HEK293 (cell line): ENCODE measurements around the gene NFATC3.

ENCODE experiments used
- CTCF ChIA-PET: fragments of 350-600 bp; formaldehyde crosslinking; extraction: SDS; loops from one replicate; lab custom pipeline; 2021; ENCODE audit warnings: antibody characterized with exemption; lab: Yijun Ruan, JAX
- POLR2A ChIA-PET: fragments of 300-600 bp; formaldehyde crosslinking; extraction: SDS; loops from one replicate; lab custom pipeline; 2020; ENCODE audit warnings: antibody characterized with exemption, inconsistent platforms; lab: Yijun Ruan, JAX
- H3K27ac ChIP-seq: fragments of 200-500 bp; sonication (Bioruptor generic); 2 replicates; pipeline ENCODE4 v1.5.1; 2014; ENCODE audit warnings: low read depth, low read length, control low read depth, inconsistent platforms; ENCODE audit errors: extremely low read depth
- H3K36me3 ChIP-seq, 2 experiments: fragments of 200-500 bp in 1 of 2; sonication (Bioruptor generic) in 1 of 2; 1 replicate in 1 of 2; 2 replicates in 1 of 2; pipeline ENCODE4 v1.5.1; 2014 to 2017; ENCODE audit warnings: inconsistent platforms in 2 of 2, low read length in 2 of 2; ENCODE audit not compliant: control insufficient read depth in 2 of 2, insufficient read depth in 1 of 2
- H3K4me1 ChIP-seq: fragments of 200-500 bp; sonication (Bioruptor generic); 2 replicates; pipeline ENCODE4 v1.5.1; 2014; ENCODE audit warnings: mild to moderate bottlenecking, low read length, inconsistent platforms; ENCODE audit not compliant: control insufficient read depth, insufficient read depth
- H3K4me3 ChIP-seq: 2 replicates; pipeline ENCODE4 v1.5.1; 2011; ENCODE audit warnings: low read depth, mild to moderate bottlenecking, control low read depth, low read length, moderate library complexity
- H3K9me3 ChIP-seq: fragments of 200-500 bp; sonication (Bioruptor generic); 2 replicates; pipeline ENCODE4 v1.5.1; 2014; ENCODE audit warnings: low read depth, low read length, inconsistent platforms; ENCODE audit not compliant: control insufficient read depth, insufficient read depth
- BCL11A ChIP-seq: fragments of 450-650 bp; formaldehyde crosslinking; IDR thresholded peaks from 2 replicates; pipeline ENCODE4 v1.5.1; 2016; ENCODE audit warnings: low read depth, missing biosample characterization, missing genetic modification characterization
- FEZF1 ChIP-seq: fragments of 450-650 bp; formaldehyde crosslinking; IDR thresholded peaks from 2 replicates; pipeline ENCODE4 v1.5.1; 2016; ENCODE audit warnings: missing biosample characterization, missing genetic modification characterization
- KLF1 ChIP-seq: fragments of 450-650 bp; formaldehyde crosslinking; IDR thresholded peaks from 2 replicates; pipeline ENCODE4 v1.5.1; 2016; ENCODE audit warnings: missing biosample characterization, missing genetic modification characterization
- KLF7 ChIP-seq: fragments of 450-650 bp; formaldehyde crosslinking; IDR thresholded peaks from 2 replicates; pipeline ENCODE4 v1.5.1; 2016; ENCODE audit warnings: missing biosample characterization, missing genetic modification characterization, borderline replicate concordance
- MEIS1 ChIP-seq: sonication (generic); formaldehyde crosslinking; IDR thresholded peaks from 2 replicates; pipeline ENCODE4 v1.8.1; 2022; ENCODE audit warnings: missing genetic modification reagents, mild to moderate bottlenecking, borderline replicate concordance
- SP2 ChIP-seq: fragments of 450-650 bp; formaldehyde crosslinking; IDR thresholded peaks from 2 replicates; pipeline ENCODE4 v1.5.1; 2016; ENCODE audit warnings: missing biosample characterization, missing genetic modification characterization
- TRIM28 ChIP-seq: IDR thresholded peaks from 2 replicates; pipeline ENCODE4 v1.6.1; 2011; ENCODE audit warnings: low read length, control low read depth, borderline replicate concordance
- ZNF10 ChIP-seq: fragments of 450-650 bp; formaldehyde crosslinking; IDR thresholded peaks from 2 replicates; pipeline ENCODE4 v1.5.1; 2017; ENCODE audit warnings: missing biosample characterization, missing genetic modification characterization
- ZNF174 ChIP-seq: fragments of 450-650 bp; formaldehyde crosslinking; IDR thresholded peaks from 2 replicates; pipeline ENCODE4 v1.5.0; 2017; ENCODE audit warnings: missing biosample characterization, mild to moderate bottlenecking, missing genetic modification characterization
- ZNF211 ChIP-seq: fragments of 450-650 bp; formaldehyde crosslinking; IDR thresholded peaks from 2 replicates; pipeline ENCODE4 v1.5.1; 2016; ENCODE audit warnings: low read depth, missing biosample characterization, missing genetic modification characterization
- ZNF350 ChIP-seq: fragments of 450-650 bp; formaldehyde crosslinking; IDR thresholded peaks from 2 replicates; pipeline ENCODE4 v1.5.0; 2017; ENCODE audit warnings: missing biosample characterization, mild to moderate bottlenecking, missing genetic modification characterization
- ZNF394 ChIP-seq: fragments of 450-650 bp; formaldehyde crosslinking; IDR thresholded peaks from 2 replicates; pipeline ENCODE4 v1.5.1; 2016; ENCODE audit warnings: missing biosample characterization, missing genetic modification characterization, mild to moderate bottlenecking, moderate library complexity, borderline replicate concordance
- ZNF555 ChIP-seq: fragments of 450-650 bp; formaldehyde crosslinking; conservative IDR thresholded peaks from 2 replicates; pipeline ENCODE4 v1.5.1; 2017; ENCODE audit warnings: missing biosample characterization, mild to moderate bottlenecking, missing genetic modification characterization, inconsistent platforms
- ZNF654 ChIP-seq: fragments of 450-650 bp; formaldehyde crosslinking; IDR thresholded peaks from 2 replicates; pipeline ENCODE4 v1.5.1; 2016; ENCODE audit warnings: low read depth, missing biosample characterization, missing genetic modification characterization
- ZNF677 ChIP-seq: fragments of 450-650 bp; IDR thresholded peaks from 2 replicates; pipeline ENCODE4 v1.5.0; 2018; ENCODE audit warnings: missing biosample characterization, mild to moderate bottlenecking, missing genetic modification characterization, moderate library complexity
- ZNF777 ChIP-seq: fragments of 450-650 bp; formaldehyde crosslinking; IDR thresholded peaks from 2 replicates; pipeline ENCODE4 v1.5.1; 2017; ENCODE audit warnings: missing biosample characterization, missing genetic modification characterization, borderline replicate concordance
- TF ChIP-seq, protein P1 (sequence below): sonication (generic); formaldehyde crosslinking; IDR thresholded peaks from 2 replicates; pipeline ENCODE4 v1.8.1; 2022; ENCODE audit warnings: mild to moderate bottlenecking, moderate library complexity, missing genetic modification reagents
- TF ChIP-seq, protein P2 (sequence below): fragments of 450-650 bp; formaldehyde crosslinking; IDR thresholded peaks from 2 replicates; pipeline ENCODE4 v1.5.1; 2016; ENCODE audit warnings: missing biosample characterization, missing genetic modification characterization

The NFATC3 gene

GRCh38 chr16:68085259-68086071 lies at the start of gene NFATC3 (continued):
- no peak for TF ChIP-seq ZNF777
- 0 out of 2 replicates have a peak, but pooled peaks have one; percentile 23 for TF ChIP-seq ZNF10 (tag by site-specific recombination)
- TF ChIP-seq, protein P1, sequence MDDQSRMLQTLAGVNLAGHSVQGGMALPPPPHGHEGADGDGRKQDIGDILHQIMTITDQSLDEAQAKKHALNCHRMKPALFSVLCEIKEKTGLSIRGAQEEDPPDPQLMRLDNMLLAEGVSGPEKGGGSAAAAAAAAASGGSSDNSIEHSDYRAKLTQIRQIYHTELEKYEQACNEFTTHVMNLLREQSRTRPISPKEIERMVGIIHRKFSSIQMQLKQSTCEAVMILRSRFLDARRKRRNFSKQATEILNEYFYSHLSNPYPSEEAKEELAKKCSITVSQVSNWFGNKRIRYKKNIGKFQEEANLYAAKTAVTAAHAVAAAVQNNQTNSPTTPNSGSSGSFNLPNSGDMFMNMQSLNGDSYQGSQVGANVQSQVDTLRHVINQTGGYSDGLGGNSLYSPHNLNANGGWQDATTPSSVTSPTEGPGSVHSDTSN (CRISPR knock-in tag) = peak; percentile 47; the same call in 1 of the 2 replicates
- no peak for TF ChIP-seq ZNF394 (tag by site-specific recombination)
- TF ChIP-seq, protein P2, sequence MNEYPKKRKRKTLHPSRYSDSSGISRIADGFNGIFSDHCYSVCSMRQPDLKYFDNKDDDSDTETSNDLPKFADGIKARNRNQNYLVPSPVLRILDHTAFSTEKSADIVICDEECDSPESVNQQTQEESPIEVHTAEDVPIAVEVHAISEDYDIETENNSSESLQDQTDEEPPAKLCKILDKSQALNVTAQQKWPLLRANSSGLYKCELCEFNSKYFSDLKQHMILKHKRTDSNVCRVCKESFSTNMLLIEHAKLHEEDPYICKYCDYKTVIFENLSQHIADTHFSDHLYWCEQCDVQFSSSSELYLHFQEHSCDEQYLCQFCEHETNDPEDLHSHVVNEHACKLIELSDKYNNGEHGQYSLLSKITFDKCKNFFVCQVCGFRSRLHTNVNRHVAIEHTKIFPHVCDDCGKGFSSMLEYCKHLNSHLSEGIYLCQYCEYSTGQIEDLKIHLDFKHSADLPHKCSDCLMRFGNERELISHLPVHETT = no peak

DNA sequence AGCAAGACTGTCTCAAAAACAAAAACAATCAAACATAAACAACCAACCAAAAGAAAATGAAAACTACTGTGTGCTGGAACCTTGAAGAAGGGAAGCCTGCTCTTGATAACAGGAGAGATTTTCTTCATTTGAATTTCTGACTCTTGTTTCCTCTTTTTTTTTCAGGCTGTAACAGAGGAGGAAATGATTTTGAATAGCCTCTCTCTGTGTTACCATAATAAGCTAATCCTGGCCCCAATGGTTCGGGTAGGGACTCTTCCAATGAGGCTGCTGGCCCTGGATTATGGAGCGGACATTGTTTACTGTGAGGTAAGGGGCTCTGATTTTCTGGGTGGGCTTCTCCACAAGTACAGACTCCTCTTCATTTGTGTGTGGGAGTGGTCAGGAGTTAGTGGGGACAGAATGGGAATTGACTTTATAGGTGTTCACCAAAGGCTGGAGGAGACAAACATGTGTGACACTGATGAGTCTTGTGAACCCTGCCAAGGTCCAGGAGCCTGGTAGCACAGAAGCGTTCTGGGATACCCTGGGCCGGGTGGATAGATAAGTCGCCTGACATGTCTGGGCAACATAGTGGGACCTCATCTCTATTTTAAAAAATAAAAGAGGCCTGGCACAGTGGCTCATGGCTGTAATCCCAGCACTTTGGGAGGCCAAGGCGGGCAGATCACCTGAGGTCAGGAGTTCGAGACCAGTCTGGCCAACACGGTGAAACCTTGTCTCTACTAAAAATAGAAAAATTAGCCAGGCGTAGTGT lies 47.2 kb upstream of the NFATC3 start:
- Histone ChIP-seq H3K27ac (no peak overlapping the region), H3K4me3 (no peak overlapping the region), H3K36me3 (peaks cover 8 to 32% of the 10 kb centered on the region in 2 experiments; a peak in 2 of 3 replicates), H3K4me1 (peaks cover 5% of the 10 kb centered on the region; the same call in 1 of the 2 replicates), H3K9me3 (no peaks in the 10 kb centered on the region)
- ChIA-PET CTCF (interaction anchor here (0.5 to 1.7 kb wide), 4 partner anchors 15 to 176 kb away, joined by 3 to 6 read pairs (median 4); no protein-coding TSS in a partner anchor), POLR2A (interaction anchor here (0.7 kb wide), 2 partner anchors 31 to 146 kb away, joined by 3 read pairs; no protein-coding TSS in a partner anchor)
- TF ChIP-seq ZNF654 (tag by site-specific recombination) (no peak), MEIS1 (CRISPR knock-in tag) (no peak), KLF1 (tag by site-specific recombination) (no peak), SP2 (tag by site-specific recombination) (no peak), KLF7 (tag by site-specific recombination) (no peak), TRIM28 (no peak), ZNF350 (tag by site-specific recombination) (no peak), FEZF1 (tag by site-specific recombination) (no peak), ZNF677 (tag by site-specific recombination) (no peak), ZNF174 (tag by site-specific recombination) (no peak), ZNF555 (tag by site-specific recombination) (no peak), BCL11A (no peak), ZNF211 (tag by site-specific recombination) (no peak)
